WTC11 (cell line): Measurements from ENCODE around the gene AGL.

Experiments
- AFF4 ChIP-seq: sonication (generic); formaldehyde crosslinking; IDR thresholded peaks from 2 replicates; pipeline ENCODE4 v1.8.1; 2023; ENCODE audit warnings: mild to moderate bottlenecking, missing genetic modification reagents, borderline replicate concordance
- CBFB ChIP-seq: sonication (generic); formaldehyde crosslinking; IDR thresholded peaks from 2 replicates; pipeline ENCODE4 v1.8.1; 2022; ENCODE audit warnings: mild to moderate bottlenecking, low read depth, missing genetic modification reagents
- CTCF ChIP-seq: fragments of 200-600 bp; IDR thresholded peaks from 2 replicates; pipeline ENCODE4 v1.8.0; 2022; ENCODE audit warnings: antibody characterized with exemption
- E2F5 ChIP-seq: sonication (generic); formaldehyde crosslinking; IDR thresholded peaks from 2 replicates; pipeline ENCODE4 v1.8.1; 2022; ENCODE audit warnings: mild to moderate bottlenecking, moderate library complexity, missing genetic modification reagents
- FOXP4 ChIP-seq: sonication (generic); formaldehyde crosslinking; IDR thresholded peaks from 2 replicates; pipeline ENCODE4 v1.8.0; 2022; ENCODE audit warnings: mild to moderate bottlenecking, missing genetic modification reagents
- NFE2L1 ChIP-seq: sonication (generic); formaldehyde crosslinking; IDR thresholded peaks from 2 replicates; pipeline ENCODE4 v1.8.1; 2023; ENCODE audit warnings: missing genetic modification reagents
- PRDM15 ChIP-seq: sonication (generic); formaldehyde crosslinking; IDR thresholded peaks from 2 replicates; pipeline ENCODE4 v1.8.0; 2022; ENCODE audit warnings: missing genetic modification reagents
- PRRX2 ChIP-seq: fragments of 250-450 bp; sonication (Bioruptor Pico); IDR thresholded peaks from 2 replicates; pipeline ENCODE4 v1.8.0; 2021; ENCODE audit warnings: mild to moderate bottlenecking
- RELA ChIP-seq: sonication (generic); formaldehyde crosslinking; IDR thresholded peaks from 2 replicates; pipeline ENCODE4 v1.8.1; 2022; ENCODE audit warnings: missing genetic modification reagents, mild to moderate bottlenecking, borderline replicate concordance
- SMAD3 ChIP-seq: sonication (generic); formaldehyde crosslinking; IDR thresholded peaks from 2 replicates; pipeline ENCODE4 v1.8.0; 2022; ENCODE audit warnings: missing genetic modification reagents, mild to moderate bottlenecking, borderline replicate concordance
- SP1 ChIP-seq: sonication (generic); formaldehyde crosslinking; conservative IDR thresholded peaks from 2 replicates; pipeline ENCODE4 v1.8.1; 2022; ENCODE audit warnings: missing genetic modification reagents
- STAT6 ChIP-seq: sonication (generic); formaldehyde crosslinking; conservative IDR thresholded peaks from 2 replicates; pipeline ENCODE4 v1.8.1; 2023; ENCODE audit warnings: mild to moderate bottlenecking, low read depth, missing genetic modification reagents, moderate library complexity
- ZNF281 ChIP-seq: sonication (generic); formaldehyde crosslinking; IDR thresholded peaks from 2 replicates; pipeline ENCODE4 v1.8.0; 2023; ENCODE audit warnings: mild to moderate bottlenecking, missing genetic modification reagents
- ZNF423 ChIP-seq: fragments of 250-450 bp; sonication (Bioruptor Pico); IDR thresholded peaks from 2 replicates; pipeline ENCODE4 v2.1.2; 2022; ENCODE audit warnings: mild to moderate bottlenecking, moderate library complexity

GRCh38 chr1:99906535-99906934, 56.4 kb downstream of the AGL start:
- TF ChIP-seq CTCF: no peak
- no peak for TF ChIP-seq ZNF423
- TF ChIP-seq SP1 (CRISPR knock-in tag): no peak
- TF ChIP-seq STAT6 (CRISPR knock-in tag): no peak
- TF ChIP-seq AFF4 (CRISPR knock-in tag): no peak
- TF ChIP-seq CBFB (CRISPR knock-in tag): no peak
- no peak for TF ChIP-seq PRRX2 (CRISPR knock-in tag)
- no peak for TF ChIP-seq E2F5
- no peak for TF ChIP-seq PRDM15
- TF ChIP-seq RELA (CRISPR knock-in tag): no peak
- TF ChIP-seq FOXP4 (CRISPR knock-in tag): no peak
- no peak for TF ChIP-seq ZNF281 (CRISPR knock-in tag)
- TF ChIP-seq NFE2L1 (CRISPR knock-in tag): no peak
- TF ChIP-seq SMAD3 (CRISPR knock-in tag): no peak
